NCI-H2029 treated with DMSO at 0.1 percent for 48 hours (cell line): Measurements from ENCODE around the gene CFAP20DC.
"Not testable (repeated sequence)": the region's sequence is repeated elsewhere in the genome, so short reads cannot be mapped to it uniquely, and the experiment has no call there.

Source experiments
- DNase-seq: peaks from one replicate; lab custom pipeline; 2025; lab: John Stamatoyannopoulos, UW

CFAP20DC gene

DNA sequence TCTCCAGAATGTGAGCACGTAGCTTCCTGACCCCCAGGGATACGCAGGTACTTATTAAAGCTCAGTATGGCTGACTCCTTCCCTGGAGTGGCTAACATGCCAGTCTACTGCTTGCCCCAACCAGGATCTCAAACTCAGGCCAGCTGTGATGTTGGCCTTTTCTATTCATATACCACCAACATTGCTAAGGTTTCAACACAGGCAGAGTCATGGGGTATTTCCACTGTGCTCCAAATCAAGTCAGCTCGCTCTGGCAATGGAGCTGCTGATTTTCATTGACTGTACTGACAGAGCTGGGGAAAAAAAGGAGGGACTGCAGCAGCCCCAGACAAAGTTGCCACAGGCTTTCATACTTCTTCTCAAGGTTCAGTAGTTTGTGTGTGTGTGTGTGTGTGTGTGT lies 87.0 kb downstream of the CFAP20DC start:
- DNase-seq: no peak

DNA sequence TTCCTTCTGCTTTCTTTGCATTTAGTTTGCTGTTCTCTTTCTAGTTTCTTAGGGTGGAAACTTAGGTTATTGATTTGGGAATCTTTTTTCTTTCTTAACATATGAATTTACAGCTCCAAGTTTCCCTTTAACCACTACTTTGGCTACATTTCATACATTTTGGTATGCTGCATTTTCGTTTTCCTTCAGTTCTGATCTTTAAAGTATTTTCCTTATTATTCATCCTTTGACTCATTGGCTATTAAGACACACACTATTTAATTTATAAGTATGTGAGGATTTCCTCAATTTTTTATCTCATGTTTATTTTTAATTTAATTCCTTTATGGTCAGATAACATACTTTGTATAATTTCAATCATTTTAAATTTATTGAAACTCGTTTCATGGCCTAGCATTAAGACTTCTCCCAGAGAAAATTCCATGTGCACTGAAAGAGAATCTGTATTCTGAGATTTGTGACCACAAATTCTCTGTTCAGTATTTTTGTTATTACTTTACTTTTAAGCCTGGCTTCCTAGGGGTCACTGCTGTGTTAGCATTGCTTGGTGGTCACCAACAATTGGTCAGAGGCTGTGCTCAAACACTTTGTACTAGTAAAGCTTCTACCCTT lies 87.7 kb downstream of the CFAP20DC start:
- no peak for DNase-seq

DNA sequence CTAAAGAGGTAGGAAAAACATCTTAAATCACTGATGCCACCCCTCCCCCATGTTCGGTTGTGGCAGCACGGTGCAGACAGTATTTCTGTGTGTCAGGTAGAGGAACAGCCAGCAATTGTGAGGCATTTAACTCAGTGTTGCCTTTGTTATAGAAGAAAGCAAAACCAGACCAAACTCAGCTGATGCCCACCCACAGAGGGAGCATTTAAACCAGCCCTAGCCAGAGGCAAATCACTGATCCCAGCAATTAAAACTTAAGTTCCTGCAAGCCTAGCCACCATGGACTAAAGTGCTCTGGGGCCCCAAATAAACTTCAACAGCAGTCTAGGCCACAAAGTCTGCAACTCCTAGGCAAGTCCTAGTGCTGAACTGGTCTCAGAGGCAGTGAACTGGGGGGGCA lies 94.5 kb downstream of the CFAP20DC start:
- DNase-seq: no peak

DNA sequence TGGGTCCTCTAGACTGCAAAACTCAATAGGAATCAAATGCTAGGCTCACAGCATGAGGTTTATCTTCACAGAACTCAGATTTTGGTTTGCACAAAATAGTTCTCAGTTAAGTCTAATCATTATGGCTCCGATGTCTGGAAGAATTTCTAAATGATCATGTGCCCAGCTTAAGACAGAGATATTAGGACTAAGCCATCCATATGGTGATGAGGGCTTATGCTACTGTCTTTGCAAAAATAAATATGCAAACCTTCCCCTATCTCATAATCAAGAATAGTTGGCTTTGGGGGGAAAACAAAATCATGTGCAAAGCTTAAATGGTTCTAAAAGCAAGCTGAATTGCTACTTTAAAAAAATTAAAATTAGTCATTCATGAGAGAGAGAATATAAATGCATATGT lies 96.5 kb downstream of the CFAP20DC start:
- no peak for DNase-seq

DNA sequence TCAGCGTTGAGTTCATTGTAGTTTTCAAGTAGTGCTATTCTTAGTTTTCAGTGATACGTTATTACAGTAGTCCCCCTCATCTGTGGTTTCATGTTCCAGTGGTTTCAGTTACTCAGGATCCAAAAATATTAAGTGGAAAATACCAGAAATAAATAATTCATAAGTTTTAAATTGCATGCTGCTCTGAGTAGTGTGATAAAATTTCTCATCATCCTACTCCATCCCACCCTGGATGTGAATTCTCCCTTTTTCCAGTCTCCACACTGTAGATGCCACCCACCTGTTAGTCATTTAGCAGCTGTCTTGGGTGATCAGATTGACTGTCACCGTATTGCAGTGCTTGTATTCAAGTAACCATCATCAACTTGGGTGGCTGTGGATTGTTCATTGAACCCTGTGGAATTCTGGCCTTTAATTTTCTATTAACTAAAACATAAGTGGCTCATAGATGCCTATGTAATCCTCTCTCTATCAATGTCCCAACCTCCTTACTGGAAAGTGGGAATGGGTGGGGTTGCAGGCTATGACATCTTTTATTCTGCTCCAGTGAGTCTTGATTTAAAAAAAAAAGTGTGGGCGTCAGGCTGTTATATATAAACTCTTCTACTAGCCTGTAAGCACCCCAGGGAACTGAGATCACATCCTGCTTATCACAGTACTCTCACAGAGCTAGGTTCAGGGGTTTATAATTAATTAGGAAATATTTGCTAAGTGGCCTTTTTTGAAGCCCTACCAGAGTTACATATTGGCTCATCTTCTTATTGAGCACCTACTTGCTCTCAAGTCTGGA lies 97.5 kb downstream of the CFAP20DC start:
- no peak for DNase-seq

DNA sequence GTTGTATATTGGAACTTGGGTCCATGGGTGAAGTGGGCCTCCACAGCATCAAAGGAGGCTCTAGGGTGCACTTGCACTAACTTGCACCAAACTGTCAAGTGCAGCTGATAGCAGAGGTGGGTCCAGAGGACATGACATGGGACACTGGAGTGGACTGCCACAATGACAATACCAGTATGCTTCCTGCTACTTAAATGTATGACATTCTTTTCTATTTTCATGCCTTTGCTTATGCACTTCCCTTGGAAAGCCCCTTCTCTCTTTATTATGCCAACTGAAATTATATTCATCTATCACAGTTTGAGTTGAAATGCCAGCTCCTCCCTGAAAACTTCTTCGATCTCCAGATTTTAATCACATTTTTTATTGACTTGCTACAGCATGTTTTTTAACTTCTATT lies 101.8 kb downstream of the CFAP20DC start:
- no peak for DNase-seq

DNA sequence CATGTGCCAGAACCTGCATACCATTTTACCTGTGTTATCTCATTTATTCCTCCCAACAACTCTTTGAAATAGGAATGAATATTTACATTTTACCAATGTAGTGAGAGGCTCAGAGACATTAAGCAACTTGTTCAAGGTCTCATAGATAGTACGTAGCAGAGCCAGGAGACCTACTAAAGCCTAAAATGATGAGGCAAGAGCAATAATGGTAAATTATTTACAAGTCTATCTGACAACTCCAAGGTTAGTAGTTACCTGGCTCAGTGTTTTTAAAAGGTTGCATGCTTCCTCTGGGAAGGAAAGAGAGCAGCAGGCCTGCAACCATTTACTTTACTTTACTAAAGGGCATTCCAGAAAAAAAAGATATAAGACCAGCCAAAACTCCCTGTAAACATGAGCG lies 103.0 kb downstream of the CFAP20DC start:
- DNase-seq: no peak

DNA sequence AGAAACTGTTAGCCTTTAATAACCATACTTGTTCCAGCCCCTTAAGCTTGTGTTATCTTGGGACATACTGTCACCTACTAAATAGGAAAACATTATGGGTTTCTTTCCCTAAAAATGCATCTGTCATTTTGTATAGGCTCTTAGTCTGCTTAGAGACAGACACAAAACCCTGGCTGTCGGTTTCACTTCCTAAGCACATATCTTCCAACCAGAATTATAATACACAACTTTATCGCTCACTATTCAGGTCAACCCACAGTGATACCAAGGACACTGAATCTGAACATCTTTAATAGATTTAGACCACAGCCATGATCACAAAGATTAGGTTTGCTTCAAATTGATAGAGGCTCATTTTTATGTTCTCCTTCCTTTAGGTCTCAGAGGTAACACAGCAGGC lies 111.8 kb downstream of the CFAP20DC start:
- DNase-seq: no peak

DNA sequence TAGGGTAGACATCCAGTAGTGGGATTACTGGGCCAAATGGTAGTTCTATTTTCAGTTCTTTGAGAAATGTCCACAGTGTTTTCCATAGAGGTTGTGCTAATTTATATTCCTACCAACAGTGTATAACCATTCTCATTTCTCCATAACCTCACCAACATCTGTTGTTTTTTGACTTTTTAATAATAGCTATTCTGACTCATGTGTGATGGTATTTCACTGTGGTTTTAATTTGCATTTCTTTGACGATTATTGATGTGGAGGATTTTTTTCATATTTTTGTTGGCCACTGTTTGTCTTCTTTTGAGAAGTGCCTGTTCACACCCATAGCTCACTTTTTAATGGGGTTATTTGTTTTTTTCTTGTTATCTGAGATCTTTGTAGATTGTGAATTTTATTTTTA lies 125.2 kb downstream of the CFAP20DC start:
- DNase-seq: no peak

DNA sequence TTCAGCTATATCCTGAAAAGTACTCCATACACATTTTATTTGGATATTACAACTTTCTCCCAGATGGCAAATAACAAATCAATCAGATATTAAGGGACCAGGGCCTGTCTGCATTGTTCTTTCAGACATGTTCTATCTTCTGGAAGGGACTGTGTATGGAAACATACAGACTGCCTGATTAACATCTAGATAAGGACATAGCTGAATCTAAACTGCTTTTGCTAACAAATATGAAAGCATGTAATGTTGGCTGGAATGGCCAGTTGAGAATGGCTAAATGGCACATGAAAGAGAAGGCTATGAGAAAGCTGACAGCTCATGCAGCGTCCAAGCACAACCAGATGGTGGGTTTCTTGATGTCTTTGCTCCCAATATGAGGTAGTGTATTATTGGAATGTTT lies 149.4 kb downstream of the CFAP20DC start:
- DNase-seq: no peak

DNA sequence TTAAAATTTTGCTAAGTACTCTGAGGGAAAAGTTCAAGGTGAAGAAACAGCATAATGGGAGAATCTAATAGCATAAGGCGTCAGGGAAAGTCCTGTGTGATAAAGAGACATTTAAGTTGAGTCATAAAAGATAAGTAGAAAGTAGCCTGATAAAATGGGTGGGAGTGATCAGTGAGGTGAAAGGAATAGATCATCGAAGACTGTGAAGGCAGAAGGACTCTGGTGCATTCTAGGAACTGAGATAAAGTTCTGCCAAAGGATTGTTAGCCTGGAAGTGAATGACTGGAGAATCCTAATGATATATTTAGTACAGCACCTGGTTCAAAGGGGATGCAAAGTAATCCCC lies 149.9 kb downstream of the CFAP20DC start:
- DNase-seq: no peak

DNA sequence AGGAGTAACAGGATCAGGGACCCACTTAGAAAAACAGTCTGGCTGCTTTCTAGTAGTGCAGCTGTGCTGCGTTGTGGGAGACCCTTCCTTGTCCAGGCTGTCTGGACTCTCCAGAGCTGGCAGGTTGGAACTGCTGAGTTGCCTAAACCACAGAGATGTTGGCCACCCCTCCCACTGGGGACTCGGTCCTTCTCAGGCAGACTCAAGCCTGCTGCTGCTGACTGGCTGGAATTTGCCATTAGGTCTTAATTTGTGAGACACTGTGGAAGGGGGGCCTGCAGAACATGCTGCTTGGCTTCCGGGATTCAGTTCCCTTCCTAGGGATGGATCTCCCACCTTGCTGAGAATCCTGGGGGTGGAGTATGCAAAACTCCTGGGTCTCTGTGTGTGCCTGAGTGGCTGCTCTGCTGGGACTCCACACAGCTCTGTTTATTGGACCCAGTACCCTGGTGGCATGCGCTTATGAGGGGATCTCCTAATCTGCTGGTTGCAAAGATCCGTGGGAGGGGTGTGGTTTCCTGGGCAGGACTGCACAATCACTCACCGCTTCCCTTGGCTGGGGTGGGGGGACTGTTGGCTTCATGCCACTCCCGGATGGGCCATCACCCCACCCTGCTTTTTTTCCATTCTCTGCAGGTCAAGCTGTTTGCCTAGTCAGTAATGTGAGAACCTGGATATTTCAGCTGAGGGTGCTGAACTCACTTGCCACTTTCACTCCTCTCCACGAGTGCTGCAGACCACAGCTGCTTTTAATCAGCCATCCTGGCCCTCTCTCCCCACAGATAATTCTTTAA lies 150.5 kb downstream of the CFAP20DC start:
- peak; percentile 1 for DNase-seq

DNA sequence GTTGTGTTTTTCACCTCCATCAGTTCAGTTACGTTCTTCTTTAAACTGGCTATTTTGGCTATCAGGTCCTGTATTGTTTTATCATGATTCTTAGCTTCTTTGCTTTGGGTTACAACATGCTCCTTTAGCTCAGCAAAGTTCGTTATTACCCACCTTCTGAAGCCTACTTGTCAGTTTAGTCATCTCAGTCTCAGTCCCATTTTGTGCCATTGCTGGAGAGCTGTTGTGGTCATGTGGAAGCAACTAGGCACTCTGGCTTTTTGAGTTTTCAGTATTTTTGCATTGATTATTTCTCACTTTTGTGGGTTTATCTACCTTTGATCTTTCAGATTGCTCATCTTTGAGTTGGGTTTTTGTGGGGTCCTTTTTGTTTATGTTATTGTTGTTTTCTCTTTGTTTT lies 151.3 kb downstream of the CFAP20DC start:
- DNase-seq: no peak

DNA sequence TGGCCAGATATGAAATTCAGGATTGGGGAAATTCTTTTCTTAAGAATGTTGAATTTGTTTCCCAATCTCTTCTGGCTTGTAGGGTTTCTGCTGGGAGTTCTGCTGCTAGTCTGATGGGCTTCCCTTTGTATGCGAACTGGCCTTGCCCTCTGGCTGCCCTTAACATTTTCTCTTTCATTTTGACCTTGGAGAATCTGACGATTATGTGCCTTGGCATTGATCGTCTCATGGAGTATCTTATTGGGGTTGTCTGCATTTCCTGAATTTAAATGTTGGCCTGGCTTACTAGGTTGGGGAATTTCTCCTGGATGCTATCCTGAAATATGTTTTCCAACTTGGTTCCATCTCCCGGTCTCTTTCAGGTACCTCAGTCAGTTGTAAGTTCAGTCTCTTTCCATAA lies 152.2 kb downstream of the CFAP20DC start:
- DNase-seq: no peak

DNA sequence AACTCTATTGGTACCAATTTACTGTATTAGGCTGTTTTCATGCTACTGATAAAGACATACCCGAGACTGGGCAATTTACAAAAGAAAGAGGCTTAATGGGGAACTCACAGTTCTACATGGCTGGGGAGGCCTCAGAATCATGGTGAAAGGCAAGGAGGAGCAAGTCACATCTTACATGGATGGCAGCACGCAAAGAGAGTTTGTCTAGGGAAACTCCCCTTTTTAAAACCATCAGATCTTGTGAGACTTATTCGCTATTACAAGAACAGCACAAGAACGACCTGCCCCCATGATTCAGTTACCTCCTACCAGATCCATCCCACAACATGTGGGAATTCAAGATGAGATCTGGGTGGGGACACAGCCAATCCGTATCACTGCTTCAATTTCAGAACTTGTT lies 154.1 kb downstream of the CFAP20DC start:
- not testable (repeated sequence) for DNase-seq

DNA sequence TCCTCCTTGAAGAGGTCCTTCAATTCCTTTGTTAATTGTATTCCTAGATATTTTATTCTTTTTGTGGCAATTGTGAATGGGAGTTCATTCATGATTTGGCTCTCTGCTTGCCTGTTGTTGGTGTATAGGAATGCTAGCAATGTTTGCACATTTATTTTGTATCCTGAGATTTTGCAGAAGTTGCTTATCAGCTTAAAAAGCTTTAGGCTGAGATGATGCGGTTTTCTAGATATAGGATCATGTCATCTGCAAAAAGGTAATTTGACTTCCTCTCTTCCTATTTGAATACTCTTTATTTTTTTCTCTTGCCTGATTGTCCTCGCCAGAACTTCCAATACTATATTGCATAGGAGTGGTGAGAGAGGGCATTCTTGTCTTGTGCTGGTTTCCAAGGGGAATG lies 157.3 kb downstream of the CFAP20DC start:
- not testable (repeated sequence) for DNase-seq

DNA sequence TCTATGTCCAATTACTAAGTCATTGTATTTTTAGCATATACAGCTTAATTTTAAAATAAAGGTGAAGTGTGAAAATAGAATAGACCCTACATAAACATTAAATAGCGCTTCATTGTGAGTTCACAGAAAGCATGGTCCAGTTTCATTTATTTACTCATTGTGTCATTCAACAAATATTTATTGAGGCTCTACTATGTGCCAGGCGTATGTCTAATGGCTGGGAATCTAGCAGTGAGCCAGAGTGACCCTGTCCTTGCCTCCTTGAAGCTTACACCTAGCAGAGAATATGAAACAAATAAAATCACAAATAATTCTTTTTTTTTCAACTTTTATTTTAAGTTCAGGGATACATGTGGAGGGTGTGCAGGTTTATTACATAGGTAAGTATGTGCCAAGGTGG lies 161.7 kb downstream of the CFAP20DC start:
- DNase-seq: no peak

DNA sequence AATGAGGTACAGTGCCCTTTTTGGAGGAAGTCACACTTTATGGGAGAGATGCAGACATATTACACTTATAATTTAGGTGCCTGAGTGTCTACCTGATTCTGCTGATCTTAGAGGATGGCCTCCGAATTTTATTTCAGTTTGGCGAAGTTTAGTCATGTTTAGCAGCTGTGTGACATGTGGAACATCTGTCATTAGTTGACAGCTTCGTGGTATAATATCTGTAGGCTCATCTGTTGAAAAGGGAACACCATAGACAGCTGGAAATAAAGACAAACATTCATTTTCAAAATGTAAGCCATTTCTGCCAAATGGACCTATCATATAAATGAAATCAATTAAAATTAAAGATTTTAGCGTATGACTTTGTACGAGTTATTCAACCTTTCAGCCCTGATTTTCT lies 165.4 kb downstream of the CFAP20DC start:
- no peak for DNase-seq

DNA sequence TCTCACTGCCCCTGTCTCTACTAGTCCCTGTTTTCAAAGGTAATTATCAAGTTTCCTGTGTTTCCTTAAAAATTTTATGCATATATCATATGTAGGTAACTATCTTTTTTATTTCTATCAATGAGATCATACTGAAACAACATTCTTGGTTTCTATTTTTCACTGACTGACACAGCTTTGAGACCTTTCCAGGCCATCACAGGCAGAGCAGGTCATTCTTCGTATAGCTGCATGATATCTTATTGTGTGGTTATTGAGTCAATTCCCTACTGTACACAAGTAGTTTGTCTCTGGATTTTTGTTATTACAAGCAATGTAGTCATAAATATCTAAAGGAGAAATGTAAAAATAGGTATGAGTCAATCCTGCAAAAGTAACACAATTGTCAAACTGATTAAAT lies 169.6 kb downstream of the CFAP20DC start:
- no peak for DNase-seq

DNA sequence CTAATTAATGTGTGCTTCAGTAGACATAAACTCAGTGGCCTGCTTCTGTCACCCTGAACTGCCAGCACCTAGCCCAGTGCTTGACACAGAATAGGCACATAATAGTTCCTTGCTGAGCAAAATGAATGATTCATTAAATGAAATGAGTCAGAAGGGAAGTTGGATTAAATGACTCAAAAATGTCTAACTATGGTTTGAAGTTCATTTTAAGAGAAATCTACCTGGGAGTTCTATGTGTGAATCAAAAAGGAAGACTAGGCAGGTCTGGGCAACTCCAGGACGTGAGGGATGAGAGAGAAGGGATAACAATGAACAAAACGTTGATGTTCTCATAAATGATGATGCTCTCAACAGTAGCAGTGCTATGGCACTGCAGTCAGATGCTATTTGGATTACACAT lies 175.0 kb downstream of the CFAP20DC start:
- DNase-seq: no peak

DNA sequence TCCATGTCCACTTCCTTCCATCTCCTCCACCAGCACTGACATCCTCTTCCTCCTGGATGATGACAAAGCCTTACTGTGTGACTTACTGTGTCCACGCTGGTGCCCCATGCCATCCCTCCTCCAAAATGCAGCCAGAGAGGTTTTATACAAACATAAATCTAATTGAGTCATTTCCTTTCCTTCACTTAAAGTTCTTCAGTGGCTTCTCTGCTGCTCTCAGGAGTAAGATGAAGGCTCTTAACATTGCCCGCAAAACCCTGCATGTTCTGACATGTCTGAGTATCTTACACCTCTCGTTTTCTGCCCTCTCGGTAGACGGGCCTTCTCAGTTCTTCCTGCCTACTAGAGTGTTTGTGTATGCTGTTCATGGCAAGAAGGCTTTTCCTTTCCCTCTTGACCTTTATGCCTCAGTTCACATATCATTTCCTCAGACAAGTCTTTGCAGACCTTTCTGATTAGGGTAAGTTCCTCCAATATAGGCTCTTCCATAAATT lies 175.5 kb downstream of the CFAP20DC start:
- no peak for DNase-seq

DNA sequence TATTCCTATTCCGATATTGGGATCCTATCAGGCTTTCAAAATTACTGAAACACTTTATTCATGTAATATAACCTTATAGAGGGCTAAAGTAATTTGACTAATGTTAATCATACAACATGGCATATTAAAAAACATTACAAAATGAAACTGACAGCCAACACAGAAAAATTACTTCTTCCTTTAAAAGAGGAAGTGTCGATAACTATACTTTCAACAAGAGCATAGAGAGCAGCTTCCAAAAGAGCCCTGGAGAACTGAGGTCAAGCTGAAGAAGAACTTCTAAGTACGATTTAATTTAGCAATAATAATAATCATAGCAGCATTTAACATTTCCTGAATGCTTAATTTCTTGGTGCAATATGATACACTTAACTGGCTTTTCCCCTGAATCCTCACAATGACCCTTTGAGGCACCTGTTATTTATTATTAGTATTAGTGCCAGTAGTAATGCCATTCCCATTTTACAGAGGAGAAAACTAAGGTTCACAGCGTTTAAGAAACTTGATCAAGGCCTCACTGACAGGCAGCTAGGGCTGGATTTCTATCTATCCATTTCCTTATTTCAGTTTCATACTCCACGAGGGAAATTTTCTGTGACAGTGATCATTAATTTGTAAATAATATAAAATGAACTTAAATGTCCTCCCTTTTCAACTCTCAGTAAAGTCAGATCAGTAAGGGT lies 181.6 kb downstream of the CFAP20DC start:
- no peak for DNase-seq

DNA sequence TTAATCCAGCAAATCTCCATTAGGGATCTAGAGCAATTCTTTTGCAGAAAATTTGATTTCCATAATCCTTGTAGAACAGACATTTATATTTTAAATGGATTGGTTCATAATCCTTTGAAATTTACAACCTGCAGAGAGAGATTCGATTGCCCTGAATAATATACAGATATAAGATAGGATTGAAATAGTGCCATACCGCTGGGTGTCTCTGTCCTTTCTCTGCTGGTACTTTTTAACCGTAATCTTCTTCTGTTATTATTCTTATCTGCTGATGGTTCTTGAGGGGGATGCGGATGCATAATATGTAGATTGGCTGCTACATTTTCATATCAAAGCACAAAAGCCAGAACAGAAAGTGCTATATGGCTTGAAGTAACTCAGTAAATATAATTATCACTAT lies 182.2 kb downstream of the CFAP20DC start:
- DNase-seq: no peak
